Fibroblast of skin of left quadriceps (primary cell): ENCODE data around the gene CBL.
"Not testable (repeated sequence)": the region's sequence is repeated elsewhere in the genome, so short reads cannot be mapped to it uniquely, and the experiment has no call there.

Experiments used
- DNase-seq, 2 experiments: peaks; one replicate each; pipeline ENCODE4 v3.0.0-alpha.2; 2013; ENCODE audit warnings: low read depth in 2 of 2

The CBL gene

DNA sequence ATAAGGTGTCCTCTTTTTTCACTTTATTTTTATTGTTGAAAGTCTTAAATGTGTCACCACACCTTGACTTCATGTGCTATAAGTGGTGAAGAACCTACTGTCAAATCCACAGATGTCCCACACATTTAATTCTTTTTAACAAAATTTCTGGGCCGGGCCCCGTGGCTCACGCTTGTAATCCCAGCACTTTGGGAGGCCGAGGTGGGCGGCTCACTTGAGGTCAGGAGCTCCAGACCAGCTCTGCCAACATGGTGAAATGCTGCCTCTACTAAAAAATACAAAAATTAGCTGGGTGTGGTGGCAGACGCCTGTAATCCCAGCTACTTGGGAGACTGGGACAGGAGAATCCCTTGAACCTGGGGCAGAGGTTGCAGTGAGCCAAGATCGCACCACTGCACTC, 3.0 kb downstream of the CBL start:
- DNase-seq: no peak

- no peak for DNase-seq
Measured at GRCh38 chr11:119210050-119210449, 3.9 kb downstream of the CBL start.

GRCh38 chr11:119218141-119218878, 12.2 kb downstream of the CBL start:
- DNase-seq: peak; percentile 75

- peak; percentile 17 to 23 for DNase-seq
Measured at GRCh38 chr11:119222308-119222707, 16.2 kb downstream of the CBL start.

- no peak for DNase-seq
Measured at GRCh38 chr11:119222891-119223290, 16.8 kb downstream of the CBL start.

- no peak for DNase-seq
Measured at GRCh38 chr11:119223856-119224255, 17.7 kb downstream of the CBL start.

- not testable (repeated sequence) for DNase-seq
Measured at GRCh38 chr11:119228535-119229287, 22.6 kb downstream of the CBL start.

- no peak for DNase-seq
Measured at GRCh38 chr11:119229288-119229672, 23.1 kb downstream of the CBL start.

- DNase-seq: no peak
Measured at GRCh38 chr11:119229741-119230140, 23.6 kb downstream of the CBL start.

- peak; percentile 51 to 53 for DNase-seq
Measured at GRCh38 chr11:119236490-119236889, 30.4 kb downstream of the CBL start.

DNA sequence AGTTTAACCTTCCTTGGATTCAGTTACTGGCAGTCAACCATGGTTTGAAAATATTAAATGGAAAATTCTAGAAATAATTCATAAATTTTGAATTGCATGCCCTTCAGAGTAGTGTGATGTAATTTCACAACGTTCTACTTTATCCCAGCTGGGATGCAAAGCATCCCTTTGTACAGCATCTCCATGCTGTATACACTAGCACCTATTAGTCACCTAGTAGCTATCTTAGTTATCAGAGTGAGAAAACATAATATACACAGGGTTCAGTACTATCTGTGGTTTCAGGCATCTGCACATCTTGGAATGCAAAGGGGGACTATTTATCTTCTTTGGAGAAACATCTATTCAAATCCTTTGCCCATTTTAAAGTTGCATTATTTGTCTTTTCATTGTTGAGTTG, 30.8 kb downstream of the CBL start:
- peak; percentile 34 to 48 for DNase-seq

DNA sequence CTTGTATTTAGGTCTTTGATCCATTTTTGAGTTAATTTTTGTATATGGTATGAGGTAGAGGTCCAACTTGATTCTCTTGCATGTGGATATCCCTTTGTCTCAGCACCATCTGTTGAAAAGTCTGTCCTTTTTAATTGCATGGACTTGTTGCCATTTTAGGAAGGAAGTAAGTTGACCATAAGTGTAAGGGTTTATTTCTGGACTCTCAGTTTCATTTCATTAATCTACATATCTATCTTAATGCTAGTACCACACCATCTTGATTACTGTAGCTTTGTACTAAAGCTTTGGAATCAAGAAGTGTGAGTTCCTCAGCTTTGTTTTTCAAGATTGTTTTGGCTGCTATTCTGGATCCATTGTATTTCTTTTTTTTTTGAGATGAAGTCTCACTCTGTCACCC, 31.4 kb downstream of the CBL start:
- DNase-seq: no peak

- no peak for DNase-seq
Measured at GRCh38 chr11:119248750-119249670, 42.9 kb downstream of the CBL start.

DNA sequence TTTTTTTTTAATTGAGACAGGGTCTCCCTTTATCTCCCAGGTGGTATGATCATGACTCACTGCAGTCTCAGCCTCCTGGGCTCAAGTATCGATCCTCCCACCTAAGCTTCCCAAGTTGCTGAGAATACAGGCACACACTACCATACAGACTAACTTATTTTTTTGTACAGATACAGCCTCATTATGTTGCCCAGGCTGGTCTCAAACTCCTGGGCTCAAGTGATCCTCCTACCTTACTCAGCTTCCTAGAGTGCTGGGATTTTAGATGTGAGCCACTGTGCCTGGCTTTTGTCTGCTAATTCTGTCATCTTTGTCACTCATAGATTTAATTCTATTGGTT, 43.5 kb downstream of the CBL start:
- DNase-seq: no peak

GRCh38 chr11:119251114-119251513, 45.0 kb downstream of the CBL start:
- no peak for DNase-seq

DNA sequence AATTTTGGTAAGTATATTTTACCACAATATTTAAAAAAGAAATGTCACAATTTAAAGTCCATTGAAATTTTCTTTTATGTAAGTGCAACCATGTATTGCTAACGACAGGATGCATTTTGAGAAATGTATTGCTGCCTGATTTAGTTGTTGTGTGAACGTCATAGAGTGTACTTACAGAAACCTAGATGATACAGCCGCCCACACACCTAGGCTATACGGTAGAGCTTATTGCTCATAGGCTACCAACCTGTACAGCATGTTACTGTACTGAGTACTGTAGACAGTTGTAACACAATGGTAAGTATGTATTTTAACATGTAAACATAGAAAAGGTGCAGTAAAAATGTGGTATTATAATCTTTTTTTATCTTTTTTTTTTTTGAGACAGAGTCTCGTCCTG, 48.1 kb downstream of the CBL start:
- no peak for DNase-seq

DNA sequence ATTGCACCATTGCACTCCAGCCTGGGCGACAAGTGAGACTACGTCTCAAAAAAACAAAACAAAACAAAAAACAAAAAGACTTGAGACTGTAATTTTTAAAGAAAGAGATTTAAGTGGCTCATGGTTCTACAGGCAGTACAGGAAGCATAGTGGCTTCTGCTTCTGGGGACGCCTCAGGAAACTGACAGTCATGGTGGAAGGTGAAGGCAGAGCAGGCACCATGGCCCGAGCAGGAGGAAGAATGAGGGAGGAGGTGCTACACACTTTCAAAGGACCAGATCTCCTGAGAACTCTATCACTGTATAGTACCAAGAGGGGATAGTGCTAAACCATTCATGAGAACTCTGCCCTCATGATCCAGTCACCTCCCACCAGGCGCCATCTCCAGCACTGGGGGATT, 52.0 kb downstream of the CBL start:
- no peak for DNase-seq

GRCh38 chr11:119258983-119259382, 52.8 kb downstream of the CBL start:
- DNase-seq: no peak

- peak; percentile 4 to 9 for DNase-seq
Measured at GRCh38 chr11:119262668-119263351, 56.7 kb downstream of the CBL start.

- no peak for DNase-seq
Measured at GRCh38 chr11:119263352-119263940, 57.3 kb downstream of the CBL start.

DNA sequence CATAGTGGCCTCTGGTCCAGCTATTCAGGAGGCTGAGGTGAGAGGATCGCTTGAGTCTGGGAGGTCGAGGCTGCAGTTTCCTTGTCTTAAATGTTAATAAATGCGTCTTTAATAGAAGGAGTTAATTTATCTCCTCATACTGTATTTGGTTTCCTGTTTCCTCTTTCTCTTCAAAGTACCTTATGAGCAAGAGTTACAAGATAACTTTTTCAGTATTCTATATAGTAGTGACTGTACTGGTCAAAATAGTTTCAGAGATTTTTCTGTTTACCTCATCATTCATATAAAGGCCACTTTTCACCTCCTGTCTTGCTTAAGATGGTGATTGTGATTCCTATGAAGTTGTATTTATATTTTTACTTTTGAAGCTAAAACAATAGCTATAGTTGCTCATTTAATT, 59.9 kb downstream of the CBL start:
- no peak for DNase-seq
